GM06990 (cell line): ENCODE measurements around the gene TTYH2.

Experiments
- DNase-seq: peaks from one replicate; pipeline ENCODE4 v3.0.0-alpha.2; 2011; ENCODE audit not compliant: insufficient read length; ENCODE audit errors: extremely low read depth
- H3K27me3 ChIP-seq: replicated peaks from 2 replicates; pipeline ENCODE4 v1.6.0; 2011; ENCODE audit warnings: low read length; ENCODE audit not compliant: control insufficient read depth, insufficient read depth
- H3K36me3 ChIP-seq: 2 replicates; pipeline ENCODE4 v1.5.1; 2011; ENCODE audit warnings: low read length; ENCODE audit not compliant: control insufficient read depth, insufficient read depth
- H3K4me3 ChIP-seq: replicated peaks from 2 replicates; pipeline ENCODE4 v1.5.1; 2011; ENCODE audit warnings: low read depth, mild to moderate bottlenecking, control low read depth, low read length
- TF ChIP-seq, protein P1 (sequence below): IDR thresholded peaks from 2 replicates; pipeline ENCODE4 v1.5.1; 2011; ENCODE audit warnings: low read length, control low read depth, mild to moderate bottlenecking, inconsistent platforms; ENCODE audit not compliant: insufficient read depth, poor library complexity, severe bottlenecking

The TTYH2 gene

GRCh38 chr17:74172700-74173099 is 40.7 kb upstream of the TTYH2 start:
- Histone ChIP-seq H3K4me3 (no peak overlapping the region), H3K27me3 (no peaks in the 10 kb centered on the region), H3K36me3 (no peaks in the 10 kb centered on the region)
- TF ChIP-seq, protein P1, sequence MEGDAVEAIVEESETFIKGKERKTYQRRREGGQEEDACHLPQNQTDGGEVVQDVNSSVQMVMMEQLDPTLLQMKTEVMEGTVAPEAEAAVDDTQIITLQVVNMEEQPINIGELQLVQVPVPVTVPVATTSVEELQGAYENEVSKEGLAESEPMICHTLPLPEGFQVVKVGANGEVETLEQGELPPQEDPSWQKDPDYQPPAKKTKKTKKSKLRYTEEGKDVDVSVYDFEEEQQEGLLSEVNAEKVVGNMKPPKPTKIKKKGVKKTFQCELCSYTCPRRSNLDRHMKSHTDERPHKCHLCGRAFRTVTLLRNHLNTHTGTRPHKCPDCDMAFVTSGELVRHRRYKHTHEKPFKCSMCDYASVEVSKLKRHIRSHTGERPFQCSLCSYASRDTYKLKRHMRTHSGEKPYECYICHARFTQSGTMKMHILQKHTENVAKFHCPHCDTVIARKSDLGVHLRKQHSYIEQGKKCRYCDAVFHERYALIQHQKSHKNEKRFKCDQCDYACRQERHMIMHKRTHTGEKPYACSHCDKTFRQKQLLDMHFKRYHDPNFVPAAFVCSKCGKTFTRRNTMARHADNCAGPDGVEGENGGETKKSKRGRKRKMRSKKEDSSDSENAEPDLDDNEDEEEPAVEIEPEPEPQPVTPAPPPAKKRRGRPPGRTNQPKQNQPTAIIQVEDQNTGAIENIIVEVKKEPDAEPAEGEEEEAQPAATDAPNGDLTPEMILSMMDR: no peak
- no peak for DNase-seq

DNA sequence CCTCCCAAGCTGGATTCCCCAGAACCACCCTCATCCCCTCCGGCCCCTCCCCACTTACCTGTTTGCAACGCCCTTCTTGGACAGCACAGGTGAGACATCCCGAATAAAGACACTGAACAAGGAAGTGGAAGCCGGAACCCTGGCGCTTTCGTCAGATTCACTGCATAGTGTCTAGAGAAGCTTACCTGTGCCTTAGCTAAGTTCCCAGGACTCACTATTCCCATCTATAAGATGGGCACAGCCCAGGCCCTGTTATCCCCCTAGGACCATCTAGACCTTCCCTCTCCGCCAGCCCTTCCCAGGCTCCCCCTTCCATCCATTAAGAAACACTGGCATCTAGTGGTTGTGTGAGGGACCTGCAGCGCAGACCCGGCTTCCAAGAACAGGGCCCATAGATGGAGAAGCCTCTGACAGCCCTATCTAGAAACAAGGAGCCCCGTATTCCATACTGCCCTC is 36.8 kb upstream of the TTYH2 start:
- no peak for DNase-seq
- TF ChIP-seq, protein P1: peak; percentile 88
- Histone ChIP-seq H3K36me3 (no peaks in the 10 kb centered on the region), H3K27me3 (peaks cover 2% of the 10 kb centered on the region; the same call in 1 of the 2 replicates), H3K4me3 (no peak overlapping the region)

GRCh38 chr17:74177018-74177450 is 36.3 kb upstream of the TTYH2 start:
- TF ChIP-seq, protein P1: no peak
- peaks cover 2% of the 10 kb centered on the region; the same call in 1 of the 2 replicates for H3K27me3 ChIP-seq
- no peak for DNase-seq

GRCh38 chr17:74179576-74179975 is 33.8 kb upstream of the TTYH2 start:
- H3K4me3 ChIP-seq: no peak overlapping the region
- TF ChIP-seq, protein P1: no peak
- no peaks in the 10 kb centered on the region for H3K36me3 ChIP-seq
- no peak for DNase-seq
- H3K27me3 ChIP-seq: peaks cover 2% of the 10 kb centered on the region; the same call in 1 of the 2 replicates

More at GRCh38 chr17:74177018-74177450, 36.3 kb upstream of the TTYH2 start:
- no peaks in the 10 kb centered on the region for H3K36me3 ChIP-seq
- H3K4me3 ChIP-seq: no peak overlapping the region

- H3K27me3 ChIP-seq: peaks cover 2% of the 10 kb centered on the region; the same call in 1 of the 2 replicates
- TF ChIP-seq, protein P1: no peak
- DNase-seq: no peak
- H3K36me3 ChIP-seq: no peaks in the 10 kb centered on the region
- H3K4me3 ChIP-seq: no peak overlapping the region
These were observed 33.0 kb upstream of the TTYH2 start for GRCh38 chr17:74180336-74180735.

DNA sequence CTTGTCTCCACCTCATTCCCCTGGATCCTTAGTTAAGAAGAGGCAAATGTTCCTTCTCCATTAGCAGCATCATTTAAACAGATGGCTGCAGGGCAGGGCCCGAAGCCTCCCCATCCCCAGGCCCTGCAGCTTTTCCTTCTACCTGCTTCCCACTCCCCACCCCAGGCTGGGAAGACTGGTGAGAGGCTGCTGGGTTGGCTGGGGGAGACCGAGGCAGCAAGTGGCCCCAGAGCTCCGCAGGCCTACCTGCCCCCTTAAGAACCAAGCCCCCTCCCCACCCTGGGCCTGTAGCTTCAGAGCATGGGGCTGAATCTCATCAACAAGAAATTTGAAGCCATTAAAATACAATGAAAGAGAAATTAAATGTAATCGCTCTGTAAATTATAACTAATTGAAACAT is 32.0 kb upstream of the TTYH2 start:
- DNase-seq: no peak
- Histone ChIP-seq H3K4me3 (no peak overlapping the region), H3K27me3 (peaks cover 2% of the 10 kb centered on the region; the same call in 1 of the 2 replicates), H3K36me3 (no peaks in the 10 kb centered on the region)
- TF ChIP-seq, protein P1: no peak
